Liver (tissue), 3 donors: Measurements from ENCODE around the gene EBF4.

Experiments
- TAF1 ChIP-seq: conservative IDR thresholded peaks from 2 replicates; pipeline ENCODE4 v1.6.1; 2016; ENCODE audit warnings: antibody characterized with exemption, mild to moderate bottlenecking
- TF ChIP-seq, protein P1 (sequence below): fragments of 150-350 bp; IDR thresholded peaks from 2 replicates; pipeline ENCODE4 v1.5.1; 2017; ENCODE audit warnings: improper control_type of control experiment, low read depth, low read length; ENCODE audit not compliant: missing input control
- TF ChIP-seq, protein P2 (sequence below): IDR thresholded peaks from 2 replicates; pipeline ENCODE4 v1.6.1; 2016; ENCODE audit warnings: antibody characterized with exemption
- donor health status: healthy.
- donor health status: healthy.

DNA sequence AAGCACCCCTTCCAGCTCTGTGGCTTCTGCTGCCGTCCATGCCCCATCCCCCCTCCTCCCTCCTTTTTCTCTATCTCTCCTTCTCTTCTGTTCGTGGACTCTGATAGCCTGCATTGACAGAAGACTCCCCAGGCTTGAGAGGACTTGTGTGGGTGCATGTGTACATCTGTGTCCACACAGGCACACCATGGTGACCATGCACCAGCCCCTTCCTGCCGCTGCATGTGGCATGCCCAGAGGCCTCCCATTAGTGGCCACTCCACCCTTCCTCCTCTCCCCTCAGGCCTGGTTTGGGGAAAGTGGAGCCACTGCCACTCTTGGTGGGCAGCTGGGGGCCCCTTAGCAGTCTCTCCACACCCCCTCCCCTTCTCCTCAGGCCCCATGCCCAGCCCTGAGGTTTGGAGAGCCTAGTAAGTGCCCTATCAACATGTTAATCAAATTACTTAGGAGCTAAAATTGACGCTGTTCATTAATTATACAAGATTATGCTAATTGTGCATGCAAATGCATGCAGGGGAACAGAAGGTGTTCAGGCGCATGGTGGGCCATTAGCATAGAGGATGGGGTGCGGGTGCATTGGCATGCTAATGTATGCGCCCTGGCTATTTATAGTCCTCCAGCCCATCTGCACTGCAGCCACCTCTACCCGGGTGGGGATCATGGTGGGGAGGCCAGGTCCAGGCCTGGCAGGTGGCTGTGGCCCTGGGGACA, 45.9 kb downstream of the EBF4 start:
- TF ChIP-seq, protein P1, sequence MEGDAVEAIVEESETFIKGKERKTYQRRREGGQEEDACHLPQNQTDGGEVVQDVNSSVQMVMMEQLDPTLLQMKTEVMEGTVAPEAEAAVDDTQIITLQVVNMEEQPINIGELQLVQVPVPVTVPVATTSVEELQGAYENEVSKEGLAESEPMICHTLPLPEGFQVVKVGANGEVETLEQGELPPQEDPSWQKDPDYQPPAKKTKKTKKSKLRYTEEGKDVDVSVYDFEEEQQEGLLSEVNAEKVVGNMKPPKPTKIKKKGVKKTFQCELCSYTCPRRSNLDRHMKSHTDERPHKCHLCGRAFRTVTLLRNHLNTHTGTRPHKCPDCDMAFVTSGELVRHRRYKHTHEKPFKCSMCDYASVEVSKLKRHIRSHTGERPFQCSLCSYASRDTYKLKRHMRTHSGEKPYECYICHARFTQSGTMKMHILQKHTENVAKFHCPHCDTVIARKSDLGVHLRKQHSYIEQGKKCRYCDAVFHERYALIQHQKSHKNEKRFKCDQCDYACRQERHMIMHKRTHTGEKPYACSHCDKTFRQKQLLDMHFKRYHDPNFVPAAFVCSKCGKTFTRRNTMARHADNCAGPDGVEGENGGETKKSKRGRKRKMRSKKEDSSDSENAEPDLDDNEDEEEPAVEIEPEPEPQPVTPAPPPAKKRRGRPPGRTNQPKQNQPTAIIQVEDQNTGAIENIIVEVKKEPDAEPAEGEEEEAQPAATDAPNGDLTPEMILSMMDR, result no peak
- TF ChIP-seq, protein P2, sequence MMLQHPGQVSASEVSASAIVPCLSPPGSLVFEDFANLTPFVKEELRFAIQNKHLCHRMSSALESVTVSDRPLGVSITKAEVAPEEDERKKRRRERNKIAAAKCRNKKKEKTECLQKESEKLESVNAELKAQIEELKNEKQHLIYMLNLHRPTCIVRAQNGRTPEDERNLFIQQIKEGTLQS, result no peak
- TF ChIP-seq TAF1, result no peak
